ENCODE measurements around the gene PFDN4. TPM values are rescaled to one million over a fixed set of nuclear protein-coding genes. Genes with fewer than 3 reads are reported as not detected.

PFDN4 gene
- total RNA-seq, 1 donor from 2014 or later, result 116 TPM

DNA sequence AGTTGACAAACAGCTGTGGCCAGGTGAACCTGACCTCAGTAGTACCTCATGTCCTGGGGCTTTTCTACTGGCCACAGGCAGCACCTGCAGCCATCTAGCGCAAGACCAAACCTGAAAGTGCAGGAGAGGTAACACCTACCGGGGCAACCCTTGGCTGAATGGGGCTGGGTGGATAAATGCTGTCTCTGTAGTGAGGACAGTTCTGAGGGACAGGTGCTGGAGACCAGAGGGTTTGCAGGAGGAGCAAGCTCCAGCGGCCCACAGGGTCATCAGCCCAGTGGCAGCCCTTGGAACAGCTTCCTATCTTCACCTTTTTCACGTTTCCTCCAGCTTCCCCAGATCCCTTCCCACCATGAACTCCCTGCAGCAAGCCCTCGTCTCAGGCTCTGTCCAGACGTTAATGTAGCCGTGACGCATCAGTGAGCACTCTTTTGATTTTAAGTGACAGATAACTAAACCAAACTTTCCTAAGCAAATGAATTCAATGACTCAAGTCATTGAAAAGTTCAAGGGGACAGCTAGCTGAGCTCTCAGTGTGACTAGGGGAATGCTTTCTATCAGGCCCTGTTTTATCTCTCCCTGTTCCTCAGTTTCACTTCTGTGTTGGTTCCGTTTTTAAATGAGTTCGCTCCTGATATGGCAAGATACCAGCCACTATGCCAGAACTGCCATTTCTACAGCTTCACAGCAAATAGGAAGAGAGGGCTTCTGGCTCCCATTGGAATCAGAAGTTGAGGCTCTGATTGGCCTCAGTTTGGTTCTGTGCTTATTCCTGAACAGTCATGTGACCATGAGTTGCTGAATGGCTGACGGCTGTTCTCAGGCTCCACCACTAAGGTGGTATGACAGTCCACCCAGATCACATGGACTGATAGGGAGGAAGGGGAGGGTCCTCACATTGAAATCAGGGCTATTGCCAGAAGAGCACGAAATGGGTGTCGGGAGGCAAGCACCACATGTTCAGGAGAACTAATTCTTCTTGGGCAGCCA, 12.1 kb upstream of the PFDN4 start:
- no peak for DNase-seq (ENCODE audit: low read depth)
- TF ChIP-seq, protein P1, sequence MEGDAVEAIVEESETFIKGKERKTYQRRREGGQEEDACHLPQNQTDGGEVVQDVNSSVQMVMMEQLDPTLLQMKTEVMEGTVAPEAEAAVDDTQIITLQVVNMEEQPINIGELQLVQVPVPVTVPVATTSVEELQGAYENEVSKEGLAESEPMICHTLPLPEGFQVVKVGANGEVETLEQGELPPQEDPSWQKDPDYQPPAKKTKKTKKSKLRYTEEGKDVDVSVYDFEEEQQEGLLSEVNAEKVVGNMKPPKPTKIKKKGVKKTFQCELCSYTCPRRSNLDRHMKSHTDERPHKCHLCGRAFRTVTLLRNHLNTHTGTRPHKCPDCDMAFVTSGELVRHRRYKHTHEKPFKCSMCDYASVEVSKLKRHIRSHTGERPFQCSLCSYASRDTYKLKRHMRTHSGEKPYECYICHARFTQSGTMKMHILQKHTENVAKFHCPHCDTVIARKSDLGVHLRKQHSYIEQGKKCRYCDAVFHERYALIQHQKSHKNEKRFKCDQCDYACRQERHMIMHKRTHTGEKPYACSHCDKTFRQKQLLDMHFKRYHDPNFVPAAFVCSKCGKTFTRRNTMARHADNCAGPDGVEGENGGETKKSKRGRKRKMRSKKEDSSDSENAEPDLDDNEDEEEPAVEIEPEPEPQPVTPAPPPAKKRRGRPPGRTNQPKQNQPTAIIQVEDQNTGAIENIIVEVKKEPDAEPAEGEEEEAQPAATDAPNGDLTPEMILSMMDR (conservative IDR thresholded peaks at IDR 0.05; ENCODE audit: low read depth, low read length), result no peak
- no peak overlapping the region for H3K4me3 ChIP-seq (ENCODE audit: low read depth, low read length)

DNA sequence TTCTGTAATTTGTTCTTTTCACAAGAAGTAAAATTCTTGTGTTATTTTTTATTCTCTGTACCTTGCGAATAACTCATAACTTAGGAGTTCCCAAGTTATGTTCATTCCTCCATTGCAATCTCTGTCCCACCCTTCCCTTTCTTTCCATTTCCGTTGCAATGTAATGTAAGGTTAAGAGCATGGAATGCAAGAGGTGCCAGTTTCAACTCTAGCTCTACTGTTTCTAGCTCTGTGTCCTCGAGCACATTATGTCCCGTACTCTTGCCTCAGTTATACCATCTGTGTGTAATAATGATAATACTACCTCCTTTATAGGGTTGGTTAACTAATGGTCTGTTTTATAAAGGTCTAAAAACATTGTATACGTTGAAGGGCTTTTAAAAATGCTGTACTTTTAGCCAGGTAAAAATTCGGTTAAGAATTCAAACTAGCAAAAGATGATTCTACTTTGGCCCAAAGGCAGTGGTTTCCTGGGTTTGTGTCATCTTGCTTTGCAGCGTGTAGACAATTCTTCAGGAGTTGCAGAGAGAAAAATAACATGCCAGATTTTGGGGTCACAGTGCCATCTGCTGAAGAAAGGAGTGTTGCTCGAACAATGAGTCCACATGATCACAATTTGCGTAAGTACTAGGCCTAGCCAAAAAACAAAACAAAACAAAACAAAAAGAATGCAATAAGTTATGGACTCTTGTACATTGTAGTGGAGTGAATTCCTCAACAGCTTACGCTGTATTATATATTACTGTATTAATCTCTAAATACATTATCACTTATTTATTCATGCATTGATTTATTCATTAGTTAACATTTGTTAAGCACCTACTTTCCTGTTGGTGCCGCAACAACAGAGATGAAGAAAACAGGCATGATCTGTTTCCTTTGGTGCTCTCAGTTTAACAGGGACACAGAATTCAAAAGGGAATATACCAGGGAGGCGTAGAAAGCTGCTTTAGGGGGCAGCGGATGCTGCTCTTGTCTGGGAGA, 10.0 kb upstream of the PFDN4 start:
- DNase-seq (ENCODE audit: low read depth), result peak; percentile 39
- TF ChIP-seq, protein P1 (conservative IDR thresholded peaks at IDR 0.05; ENCODE audit: low read depth, low read length), result peak; percentile 78
- H3K4me3 ChIP-seq (ENCODE audit: low read depth, low read length), result no peak overlapping the region

DNA sequence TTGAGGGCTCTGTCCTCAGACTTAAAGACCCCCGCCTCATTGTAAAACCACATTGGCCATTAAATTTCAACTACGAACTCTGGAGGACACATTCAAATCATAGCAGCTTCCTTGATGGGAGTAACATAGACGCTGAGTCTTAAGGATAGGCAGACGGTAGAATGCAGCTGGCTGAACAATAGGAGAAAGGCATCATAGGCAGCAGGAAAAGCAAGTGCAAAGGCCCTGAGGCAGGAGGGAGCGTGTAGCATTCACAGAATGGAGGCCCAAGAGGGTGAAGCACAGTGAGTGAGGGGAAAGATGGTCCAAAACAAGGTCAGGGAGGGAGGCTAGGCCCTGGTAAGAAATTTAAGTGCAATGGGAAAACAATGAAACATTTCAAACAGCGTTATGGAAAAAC, 8.6 kb upstream of the PFDN4 start:
- TF ChIP-seq, protein P1 (conservative IDR thresholded peaks at IDR 0.05; ENCODE audit: low read depth, low read length), result no peak
- DNase-seq (ENCODE audit: low read depth), result no peak
- H3K4me3 ChIP-seq (ENCODE audit: low read depth, low read length), result no peak overlapping the region

DNA sequence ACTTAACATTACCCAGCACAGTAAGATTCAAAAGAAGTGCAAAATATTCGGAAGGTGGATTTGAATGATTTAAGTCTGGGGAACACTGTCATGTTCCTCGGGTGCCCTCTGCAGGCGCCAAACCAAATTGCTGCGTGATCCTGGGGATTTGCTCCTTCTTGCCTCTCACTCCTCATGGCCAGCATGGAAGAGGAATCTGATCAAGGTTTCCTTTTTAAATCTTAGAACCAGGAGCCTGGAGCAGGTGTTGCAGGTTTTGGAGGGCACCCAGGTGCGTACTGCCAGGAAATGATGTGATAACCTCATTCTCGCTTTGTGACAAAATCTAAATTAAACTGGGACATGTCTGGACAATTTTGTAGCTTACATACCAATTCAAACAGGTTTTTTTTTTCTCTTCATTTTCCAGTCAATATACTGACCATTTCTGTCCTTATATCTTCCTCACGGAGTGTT, 8.1 kb upstream of the PFDN4 start:
- no peak overlapping the region for H3K4me3 ChIP-seq (ENCODE audit: low read depth, low read length)
- no peak for DNase-seq (ENCODE audit: low read depth)
- TF ChIP-seq, protein P1 (conservative IDR thresholded peaks at IDR 0.05; ENCODE audit: low read depth, low read length), result peak; percentile 95

DNA sequence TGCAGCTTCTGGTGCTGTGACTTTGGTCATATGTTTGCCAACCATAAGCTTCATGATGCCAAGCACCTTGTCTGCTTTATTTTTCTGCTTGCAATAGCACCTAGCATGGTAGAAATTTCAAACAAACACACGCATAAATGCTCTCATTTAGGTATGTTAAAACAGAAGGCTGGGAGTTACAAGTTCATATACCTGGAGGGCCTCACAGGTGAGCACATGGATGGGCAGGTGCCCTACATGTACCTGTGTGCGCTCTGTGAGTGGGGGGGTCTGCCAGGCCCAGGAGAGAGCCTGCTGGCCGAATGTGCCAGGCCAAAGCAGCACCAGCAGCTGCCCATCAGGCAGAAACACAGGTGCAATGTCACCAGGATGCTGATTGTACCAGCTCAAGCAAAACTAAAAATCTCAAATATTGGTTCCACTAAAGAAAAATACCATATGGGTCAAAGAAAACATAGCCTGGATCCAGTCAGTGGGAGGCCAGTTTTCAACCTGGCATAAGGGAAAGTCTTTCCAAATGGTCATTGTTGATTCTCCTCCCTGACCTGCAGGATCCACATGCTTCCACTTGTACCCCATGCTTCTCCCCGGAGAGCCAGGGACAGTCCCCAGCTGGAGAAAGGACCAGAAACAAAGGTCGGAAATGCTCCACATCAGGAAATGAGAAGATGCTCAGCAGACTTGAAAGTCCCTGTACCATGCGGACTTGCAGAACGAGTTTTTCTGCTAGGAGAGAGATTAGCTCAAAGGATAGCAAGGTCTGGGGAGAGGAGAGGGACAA, 7.2 kb upstream of the PFDN4 start:
- DNase-seq (ENCODE audit: low read depth), result no peak
- TF ChIP-seq, protein P1 (conservative IDR thresholded peaks at IDR 0.05; ENCODE audit: low read depth, low read length), result no peak
- H3K4me3 ChIP-seq (ENCODE audit: low read depth, low read length), result no peak overlapping the region

DNA sequence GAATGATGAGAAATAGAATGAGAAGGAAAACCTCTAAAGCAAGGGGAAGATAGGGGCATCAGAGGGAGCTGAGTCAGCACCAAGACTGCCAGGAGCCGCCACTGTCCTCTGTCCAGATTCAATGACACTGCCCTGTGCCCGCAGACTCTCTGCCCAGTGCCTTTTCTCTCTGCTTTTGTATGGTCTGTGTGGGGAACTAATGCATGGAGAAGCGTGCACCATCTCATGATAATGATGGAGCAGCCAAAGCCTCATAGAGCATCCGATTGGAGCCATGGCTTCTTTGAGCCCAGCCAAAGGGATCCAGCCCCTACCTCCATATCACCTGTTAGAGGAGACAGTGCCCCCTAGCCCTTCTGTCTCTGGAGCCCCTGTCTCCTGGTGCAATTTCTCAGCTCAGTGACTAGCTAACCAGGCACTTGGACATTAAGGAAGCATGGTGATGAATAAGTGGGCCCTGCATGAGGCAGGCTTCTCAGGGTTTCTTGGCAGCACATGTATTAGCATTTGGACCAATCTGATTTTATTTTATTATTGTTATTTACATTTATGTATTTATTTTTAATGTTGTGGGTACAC, 6.5 kb upstream of the PFDN4 start:
- TF ChIP-seq, protein P1 (conservative IDR thresholded peaks at IDR 0.05; ENCODE audit: low read depth, low read length), result no peak
- DNase-seq (ENCODE audit: low read depth), result no peak
- H3K4me3 ChIP-seq (ENCODE audit: low read depth, low read length), result no peak overlapping the region
